Thyroid gland (tissue), 4 donors: ENCODE measurements around the gene MUSTN1.

Experiments used
- CTCF ChIP-seq, 6 experiments: fragments of 200-600 bp in 3 of 6; fragments of 450-650 bp in 3 of 6; sonication (generic) in 3 of 6; IDR thresholded peaks; one replicate each; pipeline ENCODE4 v1.5.1; 2016 to 2019; ENCODE audit warnings: antibody characterized with exemption in 6 of 6, mild to moderate bottlenecking in 2 of 6, inconsistent platforms in 1 of 6, moderate library complexity in 1 of 6
- POLR2A ChIP-seq, 2 donors: fragments of 450-650 bp; IDR thresholded peaks; one replicate each; pipeline ENCODE4 v1.6.1; 2017; ENCODE audit warnings: antibody characterized with exemption in 2 of 2, mild to moderate bottlenecking in 2 of 2, moderate library complexity in 1 of 2

DNA sequence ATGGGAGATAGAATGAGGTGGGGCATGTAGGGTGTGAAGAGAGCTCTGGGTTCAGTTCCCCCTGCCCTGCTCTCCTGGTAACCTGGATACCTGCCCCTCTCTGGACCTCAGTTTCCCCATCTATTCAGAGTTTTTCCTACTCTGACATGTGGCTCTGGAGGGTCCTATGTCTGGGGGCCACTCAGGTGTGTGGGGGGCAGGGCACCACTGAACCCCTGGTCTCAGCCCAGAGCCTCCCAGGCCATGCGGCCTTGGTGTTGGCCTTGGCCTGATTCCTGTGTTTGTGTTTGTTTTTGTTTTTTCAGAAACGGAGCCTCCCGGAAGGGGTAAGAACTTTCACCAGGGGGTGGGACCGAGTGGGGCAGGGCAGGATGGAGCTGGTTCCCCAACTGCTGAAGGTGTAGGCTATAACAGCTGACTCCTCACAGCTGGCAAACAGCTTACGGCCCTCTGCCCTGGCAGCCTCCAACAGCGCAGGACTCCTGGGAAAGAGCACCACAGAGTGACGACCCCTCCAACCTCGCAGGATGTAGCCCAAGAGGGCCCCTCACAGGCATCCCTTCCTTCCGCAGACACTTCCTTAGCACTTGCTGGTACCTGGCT is 39.4 kb downstream of the MUSTN1 start:
- TF ChIP-seq CTCF (IDR thresholded peaks at IDR 0.05) = no peak
- no peak for TF ChIP-seq POLR2A (IDR thresholded peaks at IDR 0.05)
